ENCODE results near the gene MAP2K5. TPM values are rescaled to one million over a fixed set of nuclear protein-coding genes. Genes with fewer than 3 reads are reported as not detected.
A peak's percentile ranks its signal among the peaks of the same experiment; 100 is the strongest.
"Not testable (repeated sequence)": the region's sequence is repeated elsewhere in the genome, so short reads cannot be mapped to it uniquely, and the experiment has no call there.

MAP2K5 gene
- total RNA-seq, 1 donor from 2014 or later, result 19.0 TPM

GRCh38 chr15:67613708-67614107, 71.2 kb downstream of the MAP2K5 start:
- intact Hi-C loops (cut with DNase I), result no loop called here
- no peak for ATAC-seq

DNA sequence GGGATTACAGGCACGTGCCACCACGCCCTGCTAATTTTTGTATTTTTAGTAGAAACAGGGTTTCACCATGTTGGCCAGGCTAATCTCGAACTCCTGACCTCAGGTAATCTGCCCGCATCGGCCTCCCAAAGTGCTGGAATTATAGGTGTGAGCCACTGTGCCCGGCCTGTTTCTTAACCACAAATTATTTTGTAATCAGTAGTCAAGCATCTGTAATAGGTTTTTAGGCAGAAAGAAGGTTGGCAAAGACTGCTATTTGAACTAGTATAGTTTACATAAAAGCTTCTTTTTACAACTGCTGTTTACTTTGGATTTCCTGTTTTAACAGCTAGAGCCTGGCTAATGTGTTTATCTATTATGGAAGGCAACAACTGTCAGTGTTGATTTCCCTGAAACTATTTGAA, 72.6 kb downstream of the MAP2K5 start:
- ATAC-seq; DNase-seq (ENCODE audit: missing footprints); intact Hi-C loops (cut with DNase I): not testable (repeated sequence)

More at GRCh38 chr15:67613708-67614107, 71.2 kb downstream of the MAP2K5 start:
- no peak for DNase-seq (ENCODE audit: missing footprints)

DNA sequence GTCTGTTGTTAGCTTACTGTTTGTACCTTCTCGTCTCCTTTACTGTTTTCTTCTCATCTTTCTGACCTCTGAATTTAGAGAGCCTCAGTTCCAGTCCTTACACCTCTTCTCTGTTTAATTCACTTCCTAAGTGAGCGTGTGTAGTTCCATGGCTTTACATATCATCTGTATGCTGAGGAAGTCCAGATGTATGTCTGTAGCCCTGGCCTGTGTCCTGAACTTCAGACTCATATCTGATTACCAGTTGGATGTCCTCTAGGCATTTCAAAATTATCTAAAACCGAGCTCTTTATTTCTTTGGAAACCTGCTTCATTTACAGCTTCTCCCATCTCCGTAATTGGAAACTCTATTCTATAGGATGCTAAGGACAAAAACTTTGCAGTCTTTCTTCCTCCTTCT, 75.8 kb downstream of the MAP2K5 start:
- intact Hi-C loops (cut with DNase I), result no loop called here
- ATAC-seq, result no peak
- DNase-seq (ENCODE audit: missing footprints), result no peak

DNA sequence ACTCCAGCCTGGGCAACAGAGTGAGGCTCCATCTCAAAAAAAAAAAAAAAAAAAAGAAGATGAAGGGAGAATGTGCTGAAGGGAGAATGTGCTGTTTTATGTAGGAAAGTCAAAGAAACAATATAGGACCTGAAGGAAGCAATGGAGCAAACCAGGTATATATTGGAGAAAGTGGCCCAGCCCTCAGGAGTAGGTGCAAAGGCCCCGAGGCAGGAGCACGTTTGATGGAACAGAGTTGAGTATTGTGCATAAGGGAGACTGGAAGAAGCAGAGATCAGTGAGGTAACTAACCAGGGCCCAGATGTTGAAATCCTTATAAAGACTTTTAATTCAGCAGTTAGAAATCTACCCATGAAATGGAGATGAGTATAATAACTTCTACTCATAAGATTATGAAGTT, 79.6 kb downstream of the MAP2K5 start:
- intact Hi-C loops (cut with DNase I), result no loop called here
- ATAC-seq, result no peak

DNA sequence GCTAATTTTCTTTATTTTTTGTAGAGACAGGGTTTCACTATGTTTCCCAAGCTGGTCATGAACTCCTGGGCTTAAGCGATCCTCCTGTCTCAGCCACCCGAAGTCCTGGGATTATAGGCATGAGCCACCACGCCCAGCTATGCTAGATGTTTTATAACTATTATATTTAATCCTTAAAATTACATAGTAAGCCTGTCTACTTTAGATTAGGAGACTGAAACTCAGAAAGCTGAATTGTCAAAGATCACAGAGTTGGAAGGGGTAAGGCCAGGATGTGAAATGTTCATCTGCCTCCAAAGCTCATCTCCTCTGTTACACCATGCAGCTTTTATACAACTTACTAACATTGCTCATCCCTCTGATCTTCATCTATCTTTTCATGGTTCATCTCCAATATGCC, 89.8 kb downstream of the MAP2K5 start:
- no peak for ATAC-seq
- intact Hi-C loops (cut with DNase I), result no loop called here
- no peak for DNase-seq (ENCODE audit: missing footprints)

More for the DNA sequence above, 79.6 kb downstream of the MAP2K5 start:
- no peak for DNase-seq (ENCODE audit: missing footprints)

DNA sequence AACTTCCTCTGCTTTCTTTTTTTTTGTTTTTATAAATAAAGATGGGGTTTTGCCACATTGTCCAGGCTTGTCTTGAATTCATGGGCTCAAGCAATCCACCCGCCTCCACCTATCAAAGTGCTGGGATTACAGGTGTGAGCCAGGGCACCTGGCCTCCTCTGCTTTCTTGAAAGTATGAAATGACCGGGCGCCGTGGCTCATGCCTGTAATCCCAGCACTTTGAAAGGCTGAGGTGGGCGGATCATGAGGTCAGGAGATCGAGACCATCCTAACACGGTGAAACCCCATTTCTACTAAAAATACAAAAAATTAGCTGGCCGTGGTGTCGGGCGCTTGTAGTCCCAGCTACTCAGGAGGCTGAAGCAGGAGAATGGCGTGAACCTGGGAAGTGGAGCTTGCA, 93.4 kb downstream of the MAP2K5 start:
- intact Hi-C loops (cut with DNase I); DNase-seq (ENCODE audit: missing footprints); ATAC-seq: not testable (repeated sequence)

DNA sequence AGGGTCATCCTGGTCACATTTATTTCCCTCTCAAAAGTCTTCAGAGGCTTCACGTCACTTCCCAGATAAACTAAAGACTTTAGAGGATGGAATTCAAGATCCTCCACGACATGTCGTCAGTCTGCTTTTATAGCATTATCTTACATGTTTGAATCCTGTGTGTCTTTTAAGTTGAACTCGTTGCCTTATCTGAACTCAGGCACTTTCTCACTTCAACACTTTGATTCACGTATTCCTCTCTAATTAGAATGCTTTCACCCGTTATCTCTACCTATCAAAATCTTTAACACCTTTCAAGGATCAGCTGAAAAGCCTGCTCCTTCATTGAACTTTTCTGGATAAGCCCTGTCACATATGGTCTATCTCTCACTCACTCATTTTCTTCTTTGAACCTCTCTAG, 97.1 kb downstream of the MAP2K5 start:
- intact Hi-C loops (cut with DNase I), result no loop called here
- ATAC-seq (no peak), DNase-seq (ENCODE audit: missing footprints) (no peak)

DNA sequence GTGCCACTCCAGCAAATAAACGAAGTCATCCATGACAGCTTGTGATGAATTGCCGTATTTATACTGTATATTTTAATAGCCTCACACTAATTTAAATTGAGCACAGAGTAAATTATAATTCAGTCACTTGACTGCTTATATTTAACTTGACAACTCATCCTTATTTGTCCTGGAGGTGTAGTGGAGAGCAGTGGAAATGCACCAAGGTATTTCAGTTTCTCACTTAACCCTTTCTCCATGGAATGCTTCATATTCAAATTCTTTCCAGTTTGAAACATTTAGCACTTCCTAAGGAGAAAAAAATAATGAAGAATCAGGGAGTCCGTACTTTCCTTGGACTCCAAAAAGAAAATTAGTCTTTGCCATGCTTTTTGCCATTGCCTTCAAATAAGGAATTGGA, 99.0 kb downstream of the MAP2K5 start:
- DNase-seq (ENCODE audit: missing footprints), result no peak
- intact Hi-C loops (cut with DNase I), result no loop called here
- no peak for ATAC-seq

- intact Hi-C loops (cut with DNase I), result no loop called here
- ATAC-seq (no peak), DNase-seq (ENCODE audit: missing footprints) (no peak)
These were observed 104.3 kb downstream of the MAP2K5 start for GRCh38 chr15:67646847-67647246.

GRCh38 chr15:67652586-67652985, 110.1 kb downstream of the MAP2K5 start:
- no peak for DNase-seq (ENCODE audit: missing footprints)
- ATAC-seq, result no peak
- intact Hi-C loops (cut with DNase I), result no loop called here

- intact Hi-C loops (cut with DNase I), result no loop called here
- ATAC-seq (no peak), DNase-seq (ENCODE audit: missing footprints) (no peak)
These were observed 117.9 kb downstream of the MAP2K5 start for GRCh38 chr15:67660446-67660845.

DNA sequence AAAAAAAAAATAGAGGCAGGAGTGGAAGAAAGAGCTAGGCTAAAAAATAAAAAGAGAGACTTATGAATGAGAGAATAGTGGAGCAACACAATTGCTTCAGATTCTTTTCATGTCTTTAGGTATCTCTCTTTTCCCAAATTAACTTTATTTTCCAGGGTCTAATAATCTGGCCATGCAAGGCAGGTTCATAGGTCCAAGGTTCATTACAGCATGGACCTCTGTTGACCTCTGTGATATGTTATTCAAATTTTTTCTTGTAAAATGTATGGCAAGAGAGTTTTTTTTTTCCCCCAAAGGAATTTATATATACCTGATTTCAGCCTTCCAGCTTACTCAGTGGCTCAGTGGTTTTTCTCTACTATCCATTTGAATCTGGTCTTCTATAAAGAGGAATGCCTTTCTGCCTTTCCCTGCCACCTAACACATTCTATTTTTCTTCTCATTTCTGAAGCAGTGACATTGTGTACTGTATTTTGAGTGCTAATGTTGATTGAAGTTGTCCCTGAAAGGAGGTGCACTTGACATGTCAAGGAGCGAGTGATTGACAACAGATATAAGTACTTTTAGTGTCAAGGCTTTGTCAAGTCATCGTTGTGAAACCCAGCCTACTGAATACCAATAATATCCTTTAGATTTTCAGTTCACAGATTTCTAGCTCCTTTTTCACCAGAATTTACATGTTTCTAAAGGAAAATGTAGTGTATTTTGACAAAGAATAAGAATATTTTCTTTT, 118.5 kb downstream of the MAP2K5 start:
- ATAC-seq (no peak), DNase-seq (ENCODE audit: missing footprints) (no peak)
- intact Hi-C loops (cut with DNase I), result no loop called here

DNA sequence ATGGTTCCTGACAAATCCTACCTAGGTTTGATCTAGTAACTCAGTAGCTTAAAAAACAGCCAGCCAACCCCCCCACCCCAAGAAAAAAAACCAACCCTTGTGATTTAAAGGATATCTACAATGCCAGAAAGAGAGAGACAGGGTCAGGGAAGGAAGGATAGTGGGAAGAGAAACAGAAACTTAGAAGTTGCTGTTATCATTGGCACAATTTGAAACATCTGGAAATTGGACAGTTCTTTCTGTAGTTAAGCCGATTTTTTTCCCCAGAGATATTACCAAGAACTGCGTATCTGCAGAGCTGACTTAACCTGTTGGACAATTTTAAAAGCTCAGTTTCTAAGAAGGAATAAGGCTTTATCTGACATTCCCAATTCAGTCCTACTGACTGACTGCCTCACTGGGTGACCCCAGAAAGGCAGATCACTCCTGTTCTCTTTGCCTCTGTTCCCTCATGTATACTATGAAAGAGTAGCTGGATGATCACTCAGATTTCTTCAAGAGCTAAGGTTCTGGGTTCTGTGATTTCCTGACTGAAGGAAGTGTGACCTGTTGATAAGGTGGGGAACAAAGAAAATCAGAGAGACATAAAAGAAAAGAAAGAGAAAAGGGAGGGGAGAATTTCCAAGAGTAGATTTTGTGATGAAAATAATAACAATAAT, 128.3 kb downstream of the MAP2K5 start:
- ATAC-seq (peak; percentile 39), DNase-seq (ENCODE audit: missing footprints) (no peak)
- intact Hi-C loops (cut with DNase I), result no loop called here

- DNase-seq (ENCODE audit: missing footprints); intact Hi-C loops (cut with DNase I); ATAC-seq: not testable (repeated sequence)
These were observed 130.3 kb downstream of the MAP2K5 start for GRCh38 chr15:67672834-67673233.

DNA sequence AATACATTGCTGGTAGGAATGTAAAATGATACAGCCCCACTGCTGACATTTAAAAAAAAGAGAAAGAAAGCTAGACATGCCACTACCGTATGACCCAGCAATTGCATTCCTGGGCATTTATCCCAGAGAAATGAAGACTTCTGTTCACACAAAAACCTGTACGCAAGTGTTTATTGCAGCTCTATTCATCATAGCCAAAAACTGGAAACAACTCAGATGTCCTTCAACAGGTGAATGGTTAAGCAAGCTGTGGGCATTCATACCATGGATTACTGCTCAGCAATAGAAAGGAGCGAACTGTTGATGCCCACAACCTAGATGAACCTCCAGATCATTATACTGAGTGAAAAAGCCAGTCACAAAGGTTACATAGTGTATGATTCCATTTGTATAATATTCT, 132.5 kb downstream of the MAP2K5 start:
- DNase-seq (ENCODE audit: missing footprints), result no peak
- no peak for ATAC-seq
- intact Hi-C loops (cut with DNase I), result no loop called here

DNA sequence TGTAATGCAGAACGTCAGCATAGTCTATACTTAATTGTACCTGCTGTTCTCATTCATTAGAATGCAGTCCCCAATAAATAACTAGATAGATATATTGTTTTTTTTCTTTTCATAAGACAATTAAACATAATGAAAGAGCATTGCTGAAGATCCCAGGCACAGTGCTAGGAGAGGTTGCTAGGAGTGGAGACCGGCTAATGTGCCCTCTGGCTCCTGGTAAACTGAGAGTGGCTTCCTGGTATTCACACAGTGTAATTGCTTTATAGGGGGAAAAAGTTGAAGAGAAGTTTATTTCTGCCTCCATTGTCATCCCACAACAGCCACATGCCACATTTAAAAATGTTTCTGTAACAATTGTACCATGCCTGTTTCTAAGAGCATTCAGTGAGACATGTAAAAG, 135.6 kb downstream of the MAP2K5 start:
- DNase-seq (ENCODE audit: missing footprints) (no peak), ATAC-seq (no peak)
- intact Hi-C loops (cut with DNase I), result no loop called here

DNA sequence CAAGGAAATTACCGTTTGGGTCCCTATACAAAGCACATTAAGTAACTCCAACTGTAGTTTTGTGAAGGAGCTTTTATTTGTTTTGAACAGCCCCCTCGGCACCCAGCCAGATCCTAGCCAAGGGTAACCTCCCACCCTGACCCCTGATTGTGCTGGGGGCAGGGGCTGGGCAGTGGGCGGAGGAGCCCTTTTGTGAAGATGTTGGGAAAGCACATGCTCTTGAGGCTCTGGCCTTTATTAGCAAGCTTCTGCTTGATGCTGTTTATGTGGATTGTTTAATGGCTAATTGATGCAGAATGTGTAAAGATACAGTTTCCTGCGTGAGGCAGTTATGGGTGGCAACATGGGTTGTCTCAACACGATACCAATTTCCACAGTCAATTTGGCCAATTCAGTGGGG, 136.5 kb downstream of the MAP2K5 start:
- DNase-seq (ENCODE audit: missing footprints) (no peak), ATAC-seq (no peak)
- intact Hi-C loops (cut with DNase I), result no loop called here

DNA sequence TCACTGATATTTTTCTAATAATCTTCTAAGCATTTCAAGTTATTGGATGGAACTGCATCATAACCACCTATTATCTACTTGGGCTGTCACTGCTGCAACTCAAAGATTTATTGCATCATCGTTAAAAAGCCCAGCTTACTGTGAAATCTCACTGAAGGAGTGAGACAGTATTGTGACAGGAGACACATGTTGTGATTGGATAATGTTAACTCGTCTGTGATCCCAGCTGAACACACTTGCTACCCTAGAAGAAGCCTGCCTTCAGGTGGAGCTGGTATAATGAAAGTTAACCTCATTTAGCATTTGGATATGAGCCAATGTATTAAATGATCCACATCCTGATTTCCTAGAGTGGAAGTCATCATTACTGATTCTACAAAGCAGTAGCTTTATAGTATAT, 138.1 kb downstream of the MAP2K5 start:
- intact Hi-C loops (cut with DNase I), result no loop called here
- ATAC-seq (no peak), DNase-seq (ENCODE audit: missing footprints) (no peak)

DNA sequence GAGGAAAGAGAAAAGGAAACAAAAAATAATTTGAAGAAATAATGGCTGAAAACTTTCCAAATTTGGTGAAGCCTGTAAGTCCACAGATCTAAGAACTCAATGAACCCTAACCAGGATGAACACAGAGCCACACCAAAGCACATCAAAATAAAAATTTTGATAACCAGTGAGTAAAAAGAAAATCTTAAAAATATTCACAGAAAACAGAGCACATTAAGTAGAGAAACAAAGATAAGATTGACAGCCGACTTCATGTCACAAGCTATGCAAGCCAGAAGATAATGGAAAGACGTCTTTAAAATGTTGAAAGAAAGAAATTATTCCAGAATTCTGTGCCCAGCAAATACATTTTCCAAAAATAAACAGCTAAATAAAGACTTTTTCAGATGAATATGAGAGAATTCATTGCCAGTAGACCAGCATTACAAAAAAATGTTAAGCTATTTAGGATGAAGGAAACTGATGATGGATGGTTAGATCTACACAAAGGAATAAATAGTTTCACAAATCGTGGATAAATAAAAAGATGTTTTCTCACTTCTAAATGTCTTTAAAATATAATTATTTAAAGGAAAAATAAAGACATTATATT, 142.6 kb downstream of the MAP2K5 start:
- DNase-seq (ENCODE audit: missing footprints) (no peak), ATAC-seq (no peak)
- intact Hi-C loops (cut with DNase I), result no loop called here

DNA sequence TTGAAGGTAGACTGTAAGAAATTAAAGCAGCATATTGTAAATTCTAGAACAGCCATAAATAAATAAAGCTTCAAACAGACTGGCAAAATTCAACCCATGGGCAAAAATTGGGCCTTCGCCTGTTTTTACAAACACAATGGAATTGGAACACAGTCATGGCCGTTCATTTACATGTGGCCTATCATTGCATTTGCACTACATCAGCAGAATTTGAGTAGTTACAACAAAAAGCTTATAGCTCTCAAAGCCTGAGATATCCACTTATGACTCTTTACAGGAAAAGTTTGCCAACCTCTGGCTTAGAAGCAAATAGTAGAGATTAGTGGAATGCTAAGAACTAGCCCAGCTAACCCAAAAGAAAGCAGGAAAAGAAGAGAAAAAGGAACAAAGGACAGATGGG, 143.2 kb downstream of the MAP2K5 start:
- DNase-seq (ENCODE audit: missing footprints), result no peak
- intact Hi-C loops (cut with DNase I), result no loop called here
- ATAC-seq, result no peak

Data from Right ventricle myocardium inferior (tissue), 1 donor.